ENCODE data around the gene SSTR5.

- TF ChIP-seq EZH2 (IDR thresholded peaks at IDR 0.05) (no peak), POLR2AphosphoS5 (IDR thresholded peaks at IDR 0.05; ENCODE audit: borderline replicate concordance, low read depth, low read length) (no peak), FOXP2 (optimal IDR thresholded peaks at IDR 0.05; ENCODE audit: control extremely low read depth, extremely low read length, insufficient read depth) (no peak)
Measured at GRCh38 chr16:1047123-1047522, 25.4 kb upstream of the SSTR5 start.

Measured in SK-N-MC (cell line).